ENCODE measurements around the gene RBM4B. TPM values are rescaled to one million over a fixed set of nuclear protein-coding genes. Genes with fewer than 3 reads are reported as not detected.

The RBM4B gene
- total and polyA plus RNA-seq, 2 of the 4 experiments (the other 2 are of a cell fraction): 23.1 to 26.7 TPM

GRCh38 chr11:66619080-66619554, 58.6 kb downstream of the RBM4B start:
- H3K4ac ChIP-seq (ENCODE audit: low read depth, low read length): no peak overlapping the region
- H4K91ac ChIP-seq (ENCODE audit: insufficient read depth, low read depth, low read length): no peak overlapping the region
- no peak overlapping the region for H4K8ac ChIP-seq (ENCODE audit: low read depth in 2 of 2, low read length in 2 of 2)
- H3K4me1 ChIP-seq (ENCODE audit: control insufficient read depth, insufficient read depth, low read length): peaks cover 3% of the 10 kb centered on the region; the same call in 1 of the 2 replicates
- peak overlapping the region; percentile 73; the same call in 1 of the 2 replicates for H3K23ac ChIP-seq (ENCODE audit: low read depth, low read length)
- no peak overlapping the region for H2AFZ ChIP-seq (replicated peaks; ENCODE audit: low read length, poor library complexity)
- ATAC-seq (ENCODE audit: low read depth) (no peak), DNase-seq (peak; percentile 57)
- H4K5ac ChIP-seq (ENCODE audit: low read depth, low read length): no peak overlapping the region
- no peak overlapping the region; the same call in 1 of the 2 replicates for H3K9ac ChIP-seq (ENCODE audit: low read depth, low read length)
- H3K56ac ChIP-seq (ENCODE audit: extremely low read depth, insufficient read depth, low read length): no peak overlapping the region
- no peaks in the 10 kb centered on the region for H3K27me3 ChIP-seq (ENCODE audit: control insufficient read depth, insufficient read depth, low read length)
- peaks cover 18% of the 10 kb centered on the region for H3K36me3 ChIP-seq (ENCODE audit: control insufficient read depth, insufficient read depth, low read length)
- peak overlapping the region; percentile 21 for H2BK5ac ChIP-seq (ENCODE audit: low read depth, low read length, poor library complexity, severe bottlenecking)
- peaks cover 77% of the 10 kb centered on the region for H4K20me1 ChIP-seq (ENCODE audit: insufficient read depth, low read length)
- 0 out of 2 replicates have a peak overlapping the region, but pooled peaks have one; percentile 13 for H3K27ac ChIP-seq (ENCODE audit: insufficient read depth, low read length)
- H2BK120ac ChIP-seq (ENCODE audit: low read depth, low read length): no peak overlapping the region
- ChIA-PET POLR2A (ENCODE audit: unreplicated experiment) (interaction anchor here (0.6 to 1.7 kb wide), 2 partner anchors 19 to 290 kb away, joined by 7 to 11 read pairs; partner anchors contain the start of gene RBM4), CTCF (interaction anchor here (1.0 to 1.1 kb wide), 2 partner anchors 19 to 40 kb away, joined by 3 to 5 read pairs; no protein-coding TSS in a partner anchor)
- no peak overlapping the region for H2BK20ac ChIP-seq (ENCODE audit: low read depth, low read length)
- H3K14ac ChIP-seq (replicated peaks; ENCODE audit: low read depth, low read length): peak overlapping the region; percentile 61
- in situ Hi-C loops (cut with MboI; ENCODE audit: low sequenced_read_pairs): no loop called here
- no TSS peak for BruUV-seq (replicated peaks)
- H3K18ac ChIP-seq (ENCODE audit: low read depth, low read length): no peak overlapping the region
- intact Hi-C loops (cut with micrococcal nuclease): loop anchor here (2.0 kb wide), 1 partner anchor 140 kb away; no protein-coding TSS in a partner anchor
- peak overlapping the region; percentile 97 for H3K4me2 ChIP-seq (ENCODE audit: low read depth, low read length)
- H3K79me1 ChIP-seq (ENCODE audit: low read depth in 1 of 2, low read length in 2 of 2): peaks cover 12 to 67% of the 10 kb centered on the region in 2 experiments; a peak in 3 of 4 replicates
- peak overlapping the region; percentile 16 for H2AK9ac ChIP-seq (replicated peaks; ENCODE audit: low read depth, low read length, poor library complexity)
- WGBS, 2 experiments (ENCODE audit: extremely low coverage in 2 of 2, insufficient read length in 1 of 2): no CpG with 5 or more reads among the region's 4 CpGs
- peaks cover 21% of the 10 kb centered on the region for H3K9me1 ChIP-seq (ENCODE audit: insufficient read depth, low read length)
- TF ChIP-seq MAFK (IDR thresholded peaks at IDR 0.05; ENCODE audit: low read depth, low read length) (no peak), POLR2A (IDR thresholded peaks at IDR 0.05; ENCODE audit: low read depth, low read length) (0 out of 2 replicates have a peak, but pooled peaks have one; percentile 21), CEBPB (IDR thresholded peaks at IDR 0.05; ENCODE audit: low read depth, low read length) (no peak)
- no peaks in the 10 kb centered on the region for H3K9me3 ChIP-seq (ENCODE audit: control insufficient read depth, insufficient read depth, low read length)
- dilution Hi-C loops (cut with HindIII; ENCODE audit: low sequenced_read_pairs, unreplicated experiment): no loop called here
- H2AK5ac ChIP-seq (ENCODE audit: low read depth, low read length): no peak overlapping the region
- no peak overlapping the region for H2BK15ac ChIP-seq (ENCODE audit: low read depth, low read length)
- peak overlapping the region; percentile 65; the same call in 1 of the 2 replicates for H3K4me3 ChIP-seq (ENCODE audit: insufficient read depth, low read depth, low read length)
